Endodermal cell (in vitro differentiated cells): Measurements from ENCODE around the gene RSPO3. TPM values are rescaled to one million over a fixed set of nuclear protein-coding genes. Genes with fewer than 3 reads are reported as not detected.

Experiments
- DNase-seq: peaks from one replicate; pipeline ENCODE4 v3.0.0-alpha.2; 2017
- H3K27ac ChIP-seq: 2 replicates; pipeline ENCODE4 v1.5.1; 2013; ENCODE audit warnings: mild to moderate bottlenecking, low read depth, low read length, moderate library complexity
- H3K27me3 ChIP-seq: 2 replicates; pipeline ENCODE4 v1.6.1; 2013; ENCODE audit warnings: mild to moderate bottlenecking, low read length, moderate library complexity; ENCODE audit not compliant: insufficient read depth, control insufficient read depth, poor library complexity, severe bottlenecking
- H3K36me3 ChIP-seq: 2 replicates; pipeline ENCODE4 v1.7.0; 2013; ENCODE audit warnings: mild to moderate bottlenecking, low read length, moderate library complexity; ENCODE audit not compliant: control insufficient read depth, insufficient read depth
- H3K4me1 ChIP-seq: one replicate; pipeline ENCODE4 v1.7.0; 2013; ENCODE audit warnings: low read length; ENCODE audit not compliant: control insufficient read depth, insufficient read depth
- H3K4me3 ChIP-seq: 2 replicates; pipeline ENCODE4 v1.5.1; 2013; ENCODE audit warnings: mild to moderate bottlenecking, low read length, moderate library complexity
- H3K9ac ChIP-seq: 2 replicates; pipeline ENCODE4 v1.6.1; 2013; ENCODE audit warnings: mild to moderate bottlenecking, low read length, moderate library complexity; ENCODE audit not compliant: poor library complexity, severe bottlenecking; ENCODE audit errors: extremely low read depth
- H3K9me3 ChIP-seq: 2 replicates; pipeline ENCODE4 v1.6.1; 2013; ENCODE audit warnings: mild to moderate bottlenecking, low read length, moderate library complexity; ENCODE audit not compliant: control insufficient read depth
- H3K27ac Mint-ChIP-seq: 2 replicates; pipeline ENCODE4 v1.8.0; 2020; ENCODE audit warnings: mixed read lengths
- H3K27me3 Mint-ChIP-seq: 2 replicates; pipeline ENCODE4 v1.8.0; 2021; ENCODE audit warnings: mild to moderate bottlenecking, mixed read lengths; ENCODE audit not compliant: insufficient read depth
- H3K36me3 Mint-ChIP-seq: 2 replicates; pipeline ENCODE4 v1.8.0; 2020; ENCODE audit warnings: low read depth, mixed read lengths
- H3K4me1 Mint-ChIP-seq: 2 replicates; pipeline ENCODE4 v1.8.0; 2020; ENCODE audit warnings: mixed read lengths
- H3K4me3 Mint-ChIP-seq: 2 replicates; pipeline ENCODE4 v1.8.0; 2020; ENCODE audit warnings: mild to moderate bottlenecking, moderate library complexity, mixed read lengths
- H3K9me3 Mint-ChIP-seq: 2 replicates; pipeline ENCODE4 v1.8.0; 2020; ENCODE audit warnings: mild to moderate bottlenecking, mixed read lengths
- WGBS, 2 experiments: methylation state at CpG; one replicate each; pipeline versions ENCODE4 v1.1.5 to v1.1.7; 2013; ENCODE audit warnings: missing lambda C conversion rate in 2 of 2, mixed read lengths in 1 of 2; ENCODE audit not compliant: insufficient coverage in 1 of 2, insufficient read length in 1 of 2; 5-methylcytosine and 5-hydroxymethylcytosine counted together
- total RNA-seq, 2 donors: library from RNA; stranded (reverse); fragmentation: NEBNext Ultra II Directional in 1 of 2; extraction: Animal tissue kit (Norgen Biotek cat#: 25700) in 1 of 2; gene quantifications; 2 replicates in 1 of 2; 3 replicates in 1 of 2; pipeline ENCODE4 v1.2.1, GENCODE V29; 2021
- TF ChIP-seq, protein P1 (sequence below): fragments of 200-600 bp; sonication (generic); conservative IDR thresholded peaks from 2 replicates; pipeline ENCODE4 v1.5.0; 2021; ENCODE audit warnings: antibody characterized with exemption, mild to moderate bottlenecking

The RSPO3 gene
- total RNA-seq, 2 donors from 2014 or later, result 0.20 to 0.31 TPM

DNA sequence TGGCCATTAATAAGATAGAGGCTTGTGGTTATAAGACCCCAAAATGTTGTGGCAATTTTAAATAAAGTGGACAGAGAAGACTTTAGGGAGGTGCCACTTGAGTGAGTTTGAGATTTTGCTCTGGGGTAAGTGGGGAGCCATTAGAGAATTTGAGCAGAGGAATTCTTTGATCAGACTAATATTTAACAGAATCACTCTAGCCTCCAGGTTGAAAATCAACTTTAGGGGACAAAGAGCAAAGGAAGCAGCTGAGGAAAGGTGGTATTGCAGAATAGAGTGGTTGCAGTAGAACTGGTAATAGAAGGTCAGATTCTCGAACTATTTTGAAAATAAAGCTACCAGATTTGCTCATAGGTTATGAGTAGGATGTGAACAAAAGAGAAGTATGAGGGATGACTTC, 97.5 kb downstream of the RSPO3 start:
- Mint-ChIP-seq H3K27me3 (peaks cover 36% of the 10 kb centered on the region), H3K4me3 (no peak overlapping the region), H3K27ac (no peak overlapping the region), H3K9me3 (peaks cover 6% of the 10 kb centered on the region), H3K4me1 (peaks cover 5% of the 10 kb centered on the region), H3K36me3 (no peaks in the 10 kb centered on the region)
- H3K9ac ChIP-seq, result no peak overlapping the region
- TF ChIP-seq, protein P1, sequence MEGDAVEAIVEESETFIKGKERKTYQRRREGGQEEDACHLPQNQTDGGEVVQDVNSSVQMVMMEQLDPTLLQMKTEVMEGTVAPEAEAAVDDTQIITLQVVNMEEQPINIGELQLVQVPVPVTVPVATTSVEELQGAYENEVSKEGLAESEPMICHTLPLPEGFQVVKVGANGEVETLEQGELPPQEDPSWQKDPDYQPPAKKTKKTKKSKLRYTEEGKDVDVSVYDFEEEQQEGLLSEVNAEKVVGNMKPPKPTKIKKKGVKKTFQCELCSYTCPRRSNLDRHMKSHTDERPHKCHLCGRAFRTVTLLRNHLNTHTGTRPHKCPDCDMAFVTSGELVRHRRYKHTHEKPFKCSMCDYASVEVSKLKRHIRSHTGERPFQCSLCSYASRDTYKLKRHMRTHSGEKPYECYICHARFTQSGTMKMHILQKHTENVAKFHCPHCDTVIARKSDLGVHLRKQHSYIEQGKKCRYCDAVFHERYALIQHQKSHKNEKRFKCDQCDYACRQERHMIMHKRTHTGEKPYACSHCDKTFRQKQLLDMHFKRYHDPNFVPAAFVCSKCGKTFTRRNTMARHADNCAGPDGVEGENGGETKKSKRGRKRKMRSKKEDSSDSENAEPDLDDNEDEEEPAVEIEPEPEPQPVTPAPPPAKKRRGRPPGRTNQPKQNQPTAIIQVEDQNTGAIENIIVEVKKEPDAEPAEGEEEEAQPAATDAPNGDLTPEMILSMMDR, result no peak
- no peaks in the 10 kb centered on the region for H3K9me3 ChIP-seq
- H3K27me3 ChIP-seq, result peaks cover 62% of the 10 kb centered on the region
- H3K27ac ChIP-seq, result no peak overlapping the region
- peaks cover 4% of the 10 kb centered on the region for H3K4me1 ChIP-seq
- H3K36me3 ChIP-seq, result no peaks in the 10 kb centered on the region
- no peak overlapping the region for H3K4me3 ChIP-seq
- WGBS, 2 experiments, result 96 to 100% methylated on average over 1 of the region's 1 CpG
- no peak for DNase-seq

DNA sequence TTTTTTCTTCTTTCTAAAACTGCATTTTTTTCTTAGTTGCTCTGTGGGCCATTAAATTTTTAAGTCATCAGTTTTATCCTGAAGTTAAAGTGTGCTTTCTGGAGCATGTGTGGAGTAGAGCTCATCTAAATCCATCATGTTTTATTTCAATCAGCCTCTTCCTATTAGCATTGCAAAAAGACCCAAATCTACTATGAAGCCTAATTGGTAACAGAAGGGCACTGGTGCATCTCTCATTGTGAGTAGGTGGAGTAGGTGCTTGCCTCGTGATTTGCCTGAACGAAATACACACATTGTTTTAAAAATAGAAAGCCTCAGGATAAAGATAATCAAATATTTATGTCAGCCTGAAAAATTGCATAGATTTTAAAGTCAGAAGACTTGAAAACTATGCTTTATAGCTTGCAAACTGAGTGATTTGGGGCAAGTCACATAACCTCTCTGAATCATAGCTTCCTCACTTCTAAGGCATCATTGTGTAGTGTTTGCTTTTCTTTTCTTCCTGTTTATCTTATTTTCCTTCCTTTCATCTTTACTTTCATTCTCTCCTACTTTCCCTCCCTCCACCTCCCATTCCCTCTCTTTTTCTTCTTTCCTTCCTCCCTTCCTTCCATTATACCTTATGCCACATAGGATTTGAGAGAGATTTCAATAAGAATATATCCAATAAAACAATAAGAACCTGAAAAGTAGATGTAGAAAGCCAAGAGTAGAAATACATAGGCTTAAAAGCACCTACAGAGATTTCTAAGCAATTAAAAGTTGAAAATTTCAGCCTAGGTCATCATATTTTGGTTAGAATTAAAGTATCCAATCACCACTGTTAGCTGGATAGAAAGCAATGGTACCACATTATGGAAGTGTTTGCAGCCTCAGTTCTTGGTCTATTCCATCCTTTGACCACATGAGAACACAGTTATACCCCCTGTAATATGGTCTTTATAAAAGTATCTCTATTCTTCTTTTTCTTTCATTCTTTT, 98.6 kb downstream of the RSPO3 start:
- Mint-ChIP-seq H3K27me3 (peaks cover 39% of the 10 kb centered on the region), H3K36me3 (no peaks in the 10 kb centered on the region), H3K4me1 (peaks cover 5% of the 10 kb centered on the region), H3K27ac (no peak overlapping the region), H3K4me3 (no peak overlapping the region), H3K9me3 (peaks cover 6% of the 10 kb centered on the region)
- H3K9me3 ChIP-seq, result no peaks in the 10 kb centered on the region
- no peak for DNase-seq
- no peak overlapping the region for H3K4me3 ChIP-seq
- TF ChIP-seq, protein P1, result no peak
- peaks cover 4% of the 10 kb centered on the region for H3K4me1 ChIP-seq
- H3K27me3 ChIP-seq, result peaks cover 70% of the 10 kb centered on the region
- no peak overlapping the region for H3K27ac ChIP-seq
- H3K36me3 ChIP-seq, result no peaks in the 10 kb centered on the region
- WGBS, 2 experiments, result 84% methylated on average over 2 of the region's 2 CpGs; no CpG with 5 or more reads in 1 of the 2 experiments
- H3K9ac ChIP-seq, result no peak overlapping the region

DNA sequence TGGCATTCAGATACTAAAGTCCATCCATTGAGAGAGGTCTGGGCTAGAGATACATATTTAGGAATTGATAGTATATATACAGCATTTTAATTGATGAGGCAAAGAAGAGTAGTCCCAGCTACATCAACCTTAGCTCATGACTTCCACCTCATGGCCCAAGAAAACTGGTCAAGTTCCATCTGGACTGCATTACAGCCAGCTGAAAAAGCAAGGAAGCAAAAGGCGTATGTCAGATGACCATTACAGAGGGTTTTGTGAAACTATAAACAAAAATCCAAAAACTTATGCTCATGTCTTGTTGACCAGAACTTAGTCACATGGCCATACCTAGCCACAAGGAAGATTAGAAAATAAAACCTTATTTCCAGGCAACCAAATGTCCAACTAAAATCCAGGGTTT, 101.4 kb downstream of the RSPO3 start:
- Histone ChIP-seq H3K36me3 (no peaks in the 10 kb centered on the region), H3K9me3 (no peaks in the 10 kb centered on the region), H3K4me3 (no peak overlapping the region), H3K9ac (no peak overlapping the region), H3K27me3 (peaks cover 74% of the 10 kb centered on the region), H3K4me1 (peaks cover 4% of the 10 kb centered on the region), H3K27ac (no peak overlapping the region)
- Mint-ChIP-seq H3K4me3 (no peak overlapping the region), H3K27me3 (peaks cover 40% of the 10 kb centered on the region), H3K4me1 (peaks cover 8% of the 10 kb centered on the region), H3K36me3 (no peaks in the 10 kb centered on the region), H3K9me3 (peaks cover 2% of the 10 kb centered on the region), H3K27ac (no peak overlapping the region)
- TF ChIP-seq, protein P1, result no peak
- 93 to 100% methylated on average over 1 of the region's 1 CpG for WGBS, 2 experiments
- DNase-seq, result no peak
